Measurements from ENCODE around the gene FAM124A. TPM values are rescaled to one million over a fixed set of nuclear protein-coding genes. Genes with fewer than 3 reads are reported as not detected.

The FAM124A gene
- total and polyA plus RNA-seq, 10 of the 15 experiments (the other 5 are each of a cell fraction or from before 2014, with no cell fraction given): not detected

DNA sequence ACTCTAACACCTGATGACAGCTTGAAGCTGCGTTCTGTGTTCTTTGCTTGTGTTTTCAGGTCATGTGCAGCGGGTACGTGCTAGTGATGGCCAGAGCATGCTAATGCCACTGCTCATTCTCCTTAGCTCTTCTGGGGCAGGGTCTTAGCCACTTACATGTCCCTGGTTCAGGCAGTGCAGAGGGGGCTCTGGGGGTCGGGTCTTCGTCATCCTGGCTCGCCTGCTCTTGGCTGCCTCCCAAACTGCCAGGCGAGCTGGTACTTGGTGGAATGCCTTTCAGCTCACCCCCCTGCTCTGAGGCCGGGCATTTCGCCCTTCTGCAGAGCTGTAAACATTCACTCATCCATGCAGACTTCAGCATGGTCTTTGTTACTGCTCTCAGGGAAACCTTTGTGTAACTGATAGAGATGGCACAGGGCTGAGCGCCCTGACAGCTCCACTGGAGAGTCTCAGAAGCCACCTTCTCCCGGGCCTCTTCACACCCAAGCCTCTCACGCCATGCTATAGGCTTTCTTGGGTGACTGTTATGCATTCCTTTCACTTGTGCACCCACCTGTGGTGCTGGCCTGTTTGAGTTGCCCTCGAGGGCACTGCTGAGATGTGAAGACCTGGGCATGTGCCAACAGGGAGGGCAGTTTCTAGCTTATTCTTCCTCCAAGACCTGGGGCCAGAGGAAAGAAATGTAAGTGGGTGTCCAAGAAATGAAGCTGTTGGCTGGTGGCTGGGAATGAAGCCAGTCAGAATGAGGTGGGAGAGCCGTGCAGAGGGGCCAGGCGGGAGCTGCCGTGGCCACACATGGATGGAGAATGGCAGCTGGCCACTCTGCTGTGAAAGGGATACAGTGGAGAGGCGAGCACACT, 24.4 kb downstream of the FAM124A start:
- H4K20me1 ChIP-seq (ENCODE audit: control insufficient read depth, insufficient read depth): no peaks in the 10 kb centered on the region
- H3K4me3 ChIP-seq: no peak overlapping the region
- WGBS (ENCODE audit: insufficient coverage, insufficient replicate concordance, low lambda C conversion rate, missing lambda C conversion rate): 21% methylated on average over 17 of the region's 17 CpGs
- DNase-seq (ENCODE audit: low read depth, low spot score) (no peak), FAIRE-seq (no peak), ATAC-seq (no peak)
- intact Hi-C loops (cut with micrococcal nuclease; ENCODE audit: unreplicated experiment) (no loop called here), in situ Hi-C loops (cut with MboI) (no loop called here)
- BruUV-seq (replicated peaks): no TSS peak
- no peak overlapping the region for H3K4me2 ChIP-seq (ENCODE audit: control insufficient read depth, insufficient read depth)
- ChIA-PET RAD21 (ENCODE audit: unreplicated experiment) (no interaction called here), CTCF (interaction anchor here (0.6 to 0.8 kb wide), 2 partner anchors 39 to 125 kb away, joined by 3 to 4 read pairs; no protein-coding TSS in a partner anchor), SMC1A (ENCODE audit: uncharacterized antibody, unreplicated experiment) (interaction anchor here (0.5 to 0.8 kb wide), 2 partner anchors 39 to 64 kb away, joined by 3 read pairs; no protein-coding TSS in a partner anchor), POLR2A (no interaction called here)
- no peak overlapping the region for H2AFZ ChIP-seq (ENCODE audit: control insufficient read depth, low read depth, low read length)
- no peaks in the 10 kb centered on the region for H3K4me1 ChIP-seq (ENCODE audit: control insufficient read depth, insufficient read depth, low read length)
- H3K27ac ChIP-seq (ENCODE audit: control insufficient read depth, insufficient read depth): no peak overlapping the region
- H3K79me2 ChIP-seq (ENCODE audit: control insufficient read depth, insufficient read depth, low read length): no peaks in the 10 kb centered on the region
- peaks cover 0 to 2% of the 10 kb centered on the region in 2 experiments; a peak in 2 of 4 replicates for H3K27me3 ChIP-seq (replicated peaks in 1 of 2; ENCODE audit: control insufficient read depth in 2 of 2, insufficient read depth in 2 of 2, low read length in 1 of 2)
- no peaks in the 10 kb centered on the region for H3K36me3 ChIP-seq (ENCODE audit: control insufficient read depth in 2 of 2, insufficient read depth in 2 of 2, low read length in 1 of 2)
- H3K9ac ChIP-seq (ENCODE audit: control insufficient read depth, insufficient read depth, low read length): no peak overlapping the region
- H3K9me3 ChIP-seq (replicated peaks; ENCODE audit: control insufficient read depth, insufficient read depth, low read length): no peaks in the 10 kb centered on the region
- TF ChIP-seq SIX5 (IDR thresholded peaks at IDR 0.05; ENCODE audit: low read depth, low read length, severe bottlenecking) (no peak), ZBTB4 (CRISPR knock-in tag; IDR thresholded peaks at IDR 0.05) (no peak), ZSCAN29 (IDR thresholded peaks at IDR 0.05) (no peak), BACH1 (IDR thresholded peaks at IDR 0.05; ENCODE audit: borderline replicate concordance) (no peak), NR2C1 (IDR thresholded peaks at IDR 0.05) (no peak), LARP7 (IDR thresholded peaks at IDR 0.05) (no peak), ESRRA (IDR thresholded peaks at IDR 0.05; ENCODE audit: low read length) (no peak), BCL11A (IDR thresholded peaks at IDR 0.05; ENCODE audit: low read depth, low read length) (no peak), PML (IDR thresholded peaks at IDR 0.05; ENCODE audit: low read length) (no peak), RELA (IDR thresholded peaks at IDR 0.05; ENCODE audit: borderline replicate concordance, partially characterized antibody) (no peak), HDAC2 (IDR thresholded peaks at IDR 0.05) (no peak), SREBF2 (IDR thresholded peaks at IDR 0.05; ENCODE audit: low read length) (no peak), NR2C2 (IDR thresholded peaks at IDR 0.05; ENCODE audit: borderline replicate concordance, control insufficient read depth, insufficient read length, low read depth) (no peak), POLR2AphosphoS5 (IDR thresholded peaks at IDR 0.05; ENCODE audit: low read length) (no peak), MXI1 (IDR thresholded peaks at IDR 0.05; ENCODE audit: low read depth, low read length) (no peak)
- TF ChIP-seq, protein P1, sequence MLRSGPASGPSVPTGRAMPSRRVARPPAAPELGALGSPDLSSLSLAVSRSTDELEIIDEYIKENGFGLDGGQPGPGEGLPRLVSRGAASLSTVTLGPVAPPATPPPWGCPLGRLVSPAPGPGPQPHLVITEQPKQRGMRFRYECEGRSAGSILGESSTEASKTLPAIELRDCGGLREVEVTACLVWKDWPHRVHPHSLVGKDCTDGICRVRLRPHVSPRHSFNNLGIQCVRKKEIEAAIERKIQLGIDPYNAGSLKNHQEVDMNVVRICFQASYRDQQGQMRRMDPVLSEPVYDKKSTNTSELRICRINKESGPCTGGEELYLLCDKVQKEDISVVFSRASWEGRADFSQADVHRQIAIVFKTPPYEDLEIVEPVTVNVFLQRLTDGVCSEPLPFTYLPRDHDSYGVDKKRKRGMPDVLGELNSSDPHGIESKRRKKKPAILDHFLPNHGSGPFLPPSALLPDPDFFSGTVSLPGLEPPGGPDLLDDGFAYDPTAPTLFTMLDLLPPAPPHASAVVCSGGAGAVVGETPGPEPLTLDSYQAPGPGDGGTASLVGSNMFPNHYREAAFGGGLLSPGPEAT (IDR thresholded peaks at IDR 0.05; ENCODE audit: low read depth): no peak
- TF ChIP-seq, protein P2, sequence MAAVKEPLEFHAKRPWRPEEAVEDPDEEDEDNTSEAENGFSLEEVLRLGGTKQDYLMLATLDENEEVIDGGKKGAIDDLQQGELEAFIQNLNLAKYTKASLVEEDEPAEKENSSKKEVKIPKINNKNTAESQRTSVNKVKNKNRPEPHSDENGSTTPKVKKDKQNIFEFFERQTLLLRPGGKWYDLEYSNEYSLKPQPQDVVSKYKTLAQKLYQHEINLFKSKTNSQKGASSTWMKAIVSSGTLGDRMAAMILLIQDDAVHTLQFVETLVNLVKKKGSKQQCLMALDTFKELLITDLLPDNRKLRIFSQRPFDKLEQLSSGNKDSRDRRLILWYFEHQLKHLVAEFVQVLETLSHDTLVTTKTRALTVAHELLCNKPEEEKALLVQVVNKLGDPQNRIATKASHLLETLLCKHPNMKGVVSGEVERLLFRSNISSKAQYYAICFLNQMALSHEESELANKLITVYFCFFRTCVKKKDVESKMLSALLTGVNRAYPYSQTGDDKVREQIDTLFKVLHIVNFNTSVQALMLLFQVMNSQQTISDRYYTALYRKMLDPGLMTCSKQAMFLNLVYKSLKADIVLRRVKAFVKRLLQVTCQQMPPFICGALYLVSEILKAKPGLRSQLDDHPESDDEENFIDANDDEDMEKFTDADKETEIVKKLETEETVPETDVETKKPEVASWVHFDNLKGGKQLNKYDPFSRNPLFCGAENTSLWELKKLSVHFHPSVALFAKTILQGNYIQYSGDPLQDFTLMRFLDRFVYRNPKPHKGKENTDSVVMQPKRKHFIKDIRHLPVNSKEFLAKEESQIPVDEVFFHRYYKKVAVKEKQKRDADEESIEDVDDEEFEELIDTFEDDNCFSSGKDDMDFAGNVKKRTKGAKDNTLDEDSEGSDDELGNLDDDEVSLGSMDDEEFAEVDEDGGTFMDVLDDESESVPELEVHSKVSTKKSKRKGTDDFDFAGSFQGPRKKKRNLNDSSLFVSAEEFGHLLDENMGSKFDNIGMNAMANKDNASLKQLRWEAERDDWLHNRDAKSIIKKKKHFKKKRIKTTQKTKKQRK (IDR thresholded peaks at IDR 0.05; ENCODE audit: low read depth, low read length): no peak

All from GM12878 (cell line).